T-cell (primary cell): ENCODE data around the gene GEMIN7. TPM values are rescaled to one million over a fixed set of nuclear protein-coding genes. Genes with fewer than 3 reads are reported as not detected.

Source experiments
- ATAC-seq, 4 experiments: fragments of 200-7000 bp in 3 of 4; fragments of 150-1000 bp in 1 of 4; cut with Tn5 transposase; replicated peaks in 1 of 4; 1 replicate in 3 of 4; 2 replicates in 1 of 4; pipeline ENCODE4 v1.10.0; 2021; ENCODE audit warnings: moderate library complexity in 3 of 4, mild to moderate bottlenecking in 2 of 4, moderate number of reproducible peaks in 1 of 4
- CTCF ChIA-PET, 2 donors: fragments of 300-600 bp; sonication (Branson Sonifier 250); formaldehyde crosslinking; loops; one replicate each; lab custom pipeline; 2022; ENCODE audit warnings: antibody characterized with exemption in 2 of 2; lab: Charles Lee
- POLR2A ChIA-PET, 2 donors: fragments of 300-600 bp; sonication (Branson Sonifier 250); formaldehyde crosslinking; loops; one replicate each; lab custom pipeline; 2022; ENCODE audit warnings: antibody characterized with exemption in 2 of 2; lab: Charles Lee
- DNase-seq, 35 experiments: peaks; one replicate each; pipeline versions ENCODE4 v3.0.0 to v3.0.0-alpha.2; 2013 to 2023
- H3K27ac ChIP-seq: one replicate; pipeline ENCODE4 v1.5.1; 2013; ENCODE audit warnings: low read length
- H3K27me3 ChIP-seq, 2 experiments: replicated peaks in 1 of 2; 1 replicate in 1 of 2; 2 replicates in 1 of 2; pipeline versions ENCODE4 v1.6.1 to v1.7.0; 2013; ENCODE audit warnings: low read length in 1 of 2, mixed read lengths in 1 of 2; ENCODE audit not compliant: control insufficient read depth in 2 of 2, insufficient read depth in 2 of 2; ENCODE audit errors: extremely low read depth in 1 of 2
- H3K36me3 ChIP-seq, 2 donors: 1 replicate in 1 of 2; 2 replicates in 1 of 2; pipeline versions ENCODE4 v1.6.1 to v1.7.0; 2013; ENCODE audit warnings: low read length in 1 of 2; ENCODE audit not compliant: control insufficient read depth in 2 of 2, insufficient read depth in 1 of 2; ENCODE audit errors: extremely low read depth in 1 of 2
- H3K4me1 ChIP-seq, 2 experiments: 1 replicate in 1 of 2; 2 replicates in 1 of 2; pipeline versions ENCODE4 v1.6.1 to v1.7.0; 2013; ENCODE audit warnings: low read length in 2 of 2, mixed read lengths in 1 of 2; ENCODE audit not compliant: insufficient read depth in 2 of 2, control insufficient read depth in 1 of 2; ENCODE audit errors: extremely low read depth in 1 of 2
- H3K4me3 ChIP-seq, 2 donors: 1 replicate in 1 of 2; 2 replicates in 1 of 2; pipeline versions ENCODE4 v1.5.1 to v1.7.0; 2013; ENCODE audit warnings: mild to moderate bottlenecking in 2 of 2, low read length in 1 of 2, moderate library complexity in 1 of 2; ENCODE audit not compliant: control insufficient read depth in 1 of 2; ENCODE audit errors: extremely low read depth in 1 of 2
- H3K9me3 ChIP-seq: 2 replicates; pipeline ENCODE4 v1.7.0; 2013
- H3K27ac Mint-ChIP-seq, 2 donors: one replicate each; pipeline ENCODE4 v1.8.0; 2020 to 2021; ENCODE audit warnings: mild to moderate bottlenecking in 2 of 2, mixed read lengths in 2 of 2
- H3K27me3 Mint-ChIP-seq, 2 donors: one replicate each; pipeline ENCODE4 v1.8.0; 2021 to 2022; ENCODE audit warnings: mixed read lengths in 2 of 2
- H3K36me3 Mint-ChIP-seq: one replicate; pipeline ENCODE4 v1.8.0; 2021; ENCODE audit warnings: mixed read lengths
- H3K4me1 Mint-ChIP-seq, 3 donors: one replicate each; pipeline ENCODE4 v1.8.0; 2020 to 2022; ENCODE audit warnings: mixed read lengths in 3 of 3, mild to moderate bottlenecking in 1 of 3
- H3K4me3 Mint-ChIP-seq, 3 donors: one replicate each; pipeline ENCODE4 v1.8.0; 2020 to 2022; ENCODE audit warnings: mild to moderate bottlenecking in 3 of 3, mixed read lengths in 3 of 3, moderate library complexity in 3 of 3
- H3K9me3 Mint-ChIP-seq, 3 donors: one replicate each; pipeline ENCODE4 v1.8.0; 2020 to 2022; ENCODE audit warnings: mixed read lengths in 3 of 3
- WGBS: methylation state at CpG from one replicate; pipeline ENCODE4 v1.1.5; 2013; ENCODE audit warnings: missing lambda C conversion rate; ENCODE audit not compliant: insufficient coverage; 5-methylcytosine and 5-hydroxymethylcytosine counted together
- total RNA-seq, 35 experiments: library from RNA in 6 of 35; stranded (reverse) in 6 of 35; fragments of 120-200 nt in 1 of 35; gene quantifications; one replicate each; pipeline versions ENCODE4 v1.2.1 to v1.2.4 and lab custom pipeline; 2013 to 2026

Gene GEMIN7
- total RNA-seq, 5 donors from 2014 or later (not counting 1 experiment from before 2014, with no cell fraction given): 4.0 to 23.1 (median 22.7) TPM

DNA sequence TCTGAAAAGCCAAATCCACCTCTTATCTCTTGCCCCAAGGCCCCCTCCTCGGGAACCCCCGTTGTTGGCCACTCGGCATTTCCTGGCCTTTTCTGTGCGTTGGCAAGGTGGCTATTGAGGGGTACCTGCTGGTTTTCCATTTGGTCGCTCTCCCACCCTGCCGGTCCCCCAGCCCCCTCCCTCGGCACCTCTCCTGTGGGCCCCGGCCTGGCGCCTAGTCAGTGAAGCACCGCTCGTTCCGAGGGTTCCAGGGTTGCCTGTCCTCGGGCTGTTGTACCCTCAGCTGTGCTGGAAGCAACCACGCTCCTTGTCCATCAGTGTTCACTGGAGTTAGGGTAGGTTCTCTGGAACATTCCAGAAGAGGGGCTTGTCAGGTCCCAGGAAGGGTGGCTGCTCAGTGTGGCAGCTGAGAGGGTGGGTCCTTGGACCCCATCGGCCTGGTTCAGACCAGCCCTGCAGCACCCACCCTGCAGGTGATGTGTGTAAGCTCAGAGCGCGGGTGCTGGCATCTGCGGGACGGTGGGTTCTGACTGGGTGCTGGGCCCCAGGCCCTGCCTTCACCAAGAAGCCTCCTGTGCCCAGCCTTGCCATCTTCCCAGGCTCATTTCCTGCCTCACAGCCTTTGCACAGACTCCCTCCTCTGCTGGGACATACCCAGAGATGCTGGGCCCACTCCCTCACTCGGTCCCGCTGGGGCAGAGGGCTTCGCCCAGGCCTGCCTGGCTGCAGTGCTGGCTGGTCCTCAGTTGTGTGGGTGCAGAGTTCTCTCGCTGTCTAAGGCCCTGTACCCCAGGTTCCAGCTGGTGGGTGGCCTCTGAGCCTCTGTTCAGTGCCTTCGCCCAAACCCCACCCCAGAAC, 60.5 kb downstream of the GEMIN7 start:
- H3K4me3 ChIP-seq: no peak overlapping the region
- ChIA-PET CTCF (no interaction called here), POLR2A (no interaction called here)
- 95% methylated on average over 17 of the region's 24 CpGs for WGBS
- ATAC-seq: no peak
- H3K4me3 Mint-ChIP-seq: no peak overlapping the region
- H3K9me3 Mint-ChIP-seq: no peaks in the 10 kb centered on the region
- H3K27me3 ChIP-seq: no peaks in the 10 kb centered on the region
- no peak for DNase-seq
- H3K36me3 Mint-ChIP-seq: peaks cover 11% of the 10 kb centered on the region
- H3K4me1 ChIP-seq: peaks cover 0 to 4% of the 10 kb centered on the region in 2 experiments
- no peak overlapping the region for H3K27ac Mint-ChIP-seq
- H3K9me3 ChIP-seq: no peaks in the 10 kb centered on the region
- no peaks in the 10 kb centered on the region for H3K27me3 Mint-ChIP-seq
- H3K4me1 Mint-ChIP-seq: peaks cover 2 to 10% (median 8%) of the 10 kb centered on the region in 3 donors
- H3K27ac ChIP-seq: no peak overlapping the region
- peaks cover 18 to 33% of the 10 kb centered on the region in 2 donors for H3K36me3 ChIP-seq

GRCh38 chr19:45140144-45140503, 61.1 kb downstream of the GEMIN7 start:
- DNase-seq: no peak
- Mint-ChIP-seq H3K36me3 (peaks cover 11% of the 10 kb centered on the region), H3K4me3 (no peak overlapping the region), H3K9me3 (no peaks in the 10 kb centered on the region), H3K27me3 (no peaks in the 10 kb centered on the region), H3K27ac (no peak overlapping the region), H3K4me1 (peaks cover 2 to 10% (median 7%) of the 10 kb centered on the region in 3 donors)
- H3K27me3 ChIP-seq: no peaks in the 10 kb centered on the region
- no peak overlapping the region for H3K27ac ChIP-seq
- H3K4me1 ChIP-seq: peaks cover 0 to 4% of the 10 kb centered on the region in 2 experiments
- no peak overlapping the region for H3K4me3 ChIP-seq
- 100% methylated on average over 3 of the region's 8 CpGs for WGBS
- peaks cover 22 to 31% of the 10 kb centered on the region in 2 donors for H3K36me3 ChIP-seq
- ChIA-PET POLR2A (no interaction called here), CTCF (no interaction called here)
- H3K9me3 ChIP-seq: no peaks in the 10 kb centered on the region
- no peak for ATAC-seq

DNA sequence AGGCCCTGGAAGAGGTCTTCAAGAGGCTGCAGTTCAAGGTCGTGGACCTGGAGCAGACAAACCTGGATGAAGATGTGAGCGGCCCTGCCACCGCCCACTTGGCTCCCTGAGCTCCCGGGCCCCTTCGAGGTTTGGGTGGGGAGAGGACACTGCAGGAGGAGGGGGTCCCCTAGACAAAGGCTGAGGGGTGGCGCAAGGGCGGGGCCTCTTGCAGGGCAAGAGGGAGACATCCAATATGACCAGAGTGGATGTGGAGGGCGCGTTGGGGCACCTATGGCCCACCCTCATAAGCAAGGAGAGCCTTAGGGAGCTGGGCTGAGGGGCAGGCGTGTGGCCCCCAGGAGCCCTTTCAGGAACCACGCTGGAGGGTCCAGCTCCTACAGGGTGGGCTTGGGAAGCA, 61.5 kb downstream of the GEMIN7 start:
- H3K27ac ChIP-seq: no peak overlapping the region
- H3K36me3 Mint-ChIP-seq: peaks cover 11% of the 10 kb centered on the region
- CTCF ChIA-PET: no interaction called here
- POLR2A ChIA-PET: no interaction called here
- peaks cover 2 to 10% (median 7%) of the 10 kb centered on the region in 3 donors for H3K4me1 Mint-ChIP-seq
- H3K9me3 Mint-ChIP-seq: no peaks in the 10 kb centered on the region
- H3K36me3 ChIP-seq: peaks cover 22 to 35% of the 10 kb centered on the region in 2 donors
- no peaks in the 10 kb centered on the region for H3K27me3 Mint-ChIP-seq
- no peak overlapping the region for H3K4me3 ChIP-seq
- no peak overlapping the region for H3K27ac Mint-ChIP-seq
- peaks cover 0 to 4% of the 10 kb centered on the region in 2 experiments for H3K4me1 ChIP-seq
- DNase-seq (no peak), ATAC-seq (no peak)
- no peaks in the 10 kb centered on the region for H3K27me3 ChIP-seq
- WGBS: 94% methylated on average over 7 of the region's 11 CpGs
- H3K4me3 Mint-ChIP-seq: no peak overlapping the region
- H3K9me3 ChIP-seq: no peaks in the 10 kb centered on the region

Other genes starting within 250 kb of the GEMIN7 start
- gene NECTIN2, start 233.0 kb upstream of the GEMIN7 start, total RNA-seq: 1 to 10 TPM in 4 of 5 donors, under 1 TPM in 1; 0.30 to 1.8 (median 1.4) TPM
- 10 to 100 TPM; 32.1 to 47.5 (median 41.5) TPM for gene TOMM40, start 188.0 kb upstream of the GEMIN7 start, total RNA-seq
- gene APOE, start 173.5 kb upstream of the GEMIN7 start, total RNA-seq: 1 to 10 TPM; 2.0 to 9.5 (median 6.8) TPM
- gene APOC1, start 164.7 kb upstream of the GEMIN7 start, total RNA-seq: 1 to 10 TPM in 3 of 5 donors, not detected in 2; 2.8 to 8.5 (median 3.9) TPM
- gene APOC4, start 137.0 kb upstream of the GEMIN7 start, total RNA-seq: not detected
- gene APOC2, start 133.2 kb upstream of the GEMIN7 start, total RNA-seq: under 1 TPM in 2 of 5 donors, not detected in 3; 0.66 to 0.96 TPM
- 100 to 1,000 TPM in 1 of 5 donors, 10 to 100 TPM in 4; 64.0 to 103 (median 87.6) TPM for gene CLPTM1, start 123.9 kb upstream of the GEMIN7 start, total RNA-seq
- gene RELB, start 77.8 kb upstream of the GEMIN7 start, total RNA-seq: 10 to 100 TPM; 29.4 to 65.5 (median 40.4) TPM
- 100 to 1,000 TPM; 141 to 153 (median 149) TPM for gene CLASRP, start 40.2 kb upstream of the GEMIN7 start, total RNA-seq
- 1 to 10 TPM; 1.4 to 4.3 (median 3.5) TPM for gene ZNF296, start 2.8 kb upstream of the GEMIN7 start, total RNA-seq
- 10 to 100 TPM; 17.2 to 35.2 (median 30.4) TPM for gene PPP1R37, start 13.9 kb downstream of the GEMIN7 start, total RNA-seq
- gene NKPD1, start 81.7 kb downstream of the GEMIN7 start, total RNA-seq: 1 to 10 TPM in 4 of 5 donors, under 1 TPM in 1; 0.95 to 1.3 (median 1.2) TPM
- 10 to 100 TPM; 53.9 to 92.4 (median 73.7) TPM for gene TRAPPC6A, start 99.0 kb downstream of the GEMIN7 start, total RNA-seq
- 10 to 100 TPM; 14.9 to 36.2 (median 32.8) TPM for gene BLOC1S3, start 99.5 kb downstream of the GEMIN7 start, total RNA-seq
- not detected for gene EXOC3L2, start 166.1 kb downstream of the GEMIN7 start, total RNA-seq
- gene MARK4, start 172.0 kb downstream of the GEMIN7 start, total RNA-seq: 10 to 100 TPM; 28.0 to 34.8 (median 29.9) TPM
- gene CKM, start 243.6 kb downstream of the GEMIN7 start, total RNA-seq: not detected